ENCODE results near the gene USP37.

- no peak for TF ChIP-seq CTCF (IDR thresholded peaks at IDR 0.05; ENCODE audit: insufficient read depth, low read depth, low read length)
- TF ChIP-seq EZH2 (IDR thresholded peaks at IDR 0.05; ENCODE audit: insufficient read depth, low read length) = no peak
Measured at GRCh38 chr2:218557941-218558340, 10.2 kb downstream of the USP37 start.
